ENCODE measurements around the gene C5orf58. TPM values are rescaled to one million over a fixed set of nuclear protein-coding genes. Genes with fewer than 3 reads are reported as not detected.
A peak's percentile ranks its signal among the peaks of the same experiment; 100 is the strongest.

C5orf58 gene
- total RNA-seq, 2 experiments from 2014 or later: not detected

GRCh38 chr5:170266570-170267381 lies 34.0 kb downstream of the C5orf58 start:
- Histone ChIP-seq H3K27ac (ENCODE audit: low read depth in 1 of 2, low read length in 2 of 2) (peak overlapping the region; percentile 77 to 82), H3K9me3 (ENCODE audit: control insufficient read depth in 1 of 2, insufficient read depth in 1 of 2, low read length in 2 of 2) (no peaks in the 10 kb centered on the region), H3K4me1 (ENCODE audit: insufficient read depth, low read length) (peaks cover 86% of the 10 kb centered on the region), H3K27me3 (ENCODE audit: control insufficient read depth in 1 of 2, insufficient read depth in 2 of 2, low read length in 2 of 2) (no peaks in the 10 kb centered on the region), H3K4me3 (ENCODE audit: low read length) (peak overlapping the region; percentile 8), H3K36me3 (ENCODE audit: insufficient read depth, low read length) (peaks cover 97% of the 10 kb centered on the region)
- CTCF ChIA-PET: interaction anchor here (0.7 to 4.6 kb wide), 19 partner anchors 8 to 82 kb away, joined by 3 to 32 read pairs (median 5); partner anchors contain the start of gene LCP2
- H3K36me3 Mint-ChIP-seq (ENCODE audit: low read depth): peaks cover 100% of the 10 kb centered on the region
- H3K4me3 Mint-ChIP-seq: peak overlapping the region; percentile 70
- POLR2A ChIA-PET: interaction anchor here (0.6 to 6.9 kb wide), 21 partner anchors 8 to 153 kb away, joined by 3 to 112 read pairs (median 6); partner anchors contain the start of genes C5orf58 and LCP2
- H3K27me3 Mint-ChIP-seq: no peaks in the 10 kb centered on the region
- ATAC-seq (ENCODE audit: poor library complexity): peak; percentile 39
- intact Hi-C loops (cut with DNase I, micrococcal nuclease): loop anchor here (1.0 to 5.0 kb wide), 3 partner anchors 9 to 40 kb away; no protein-coding TSS in a partner anchor
- H3K4me1 Mint-ChIP-seq (ENCODE audit: low read depth): peaks cover 94% of the 10 kb centered on the region
- peak overlapping the region; percentile 96 for H3K27ac Mint-ChIP-seq
- DNase-seq: peak in 12 of 14 experiments; percentile 35 to 80 (median 58)
- TF ChIP-seq CTCF (IDR thresholded peaks at IDR 0.05): no peak
- no peaks in the 10 kb centered on the region for H3K9me3 Mint-ChIP-seq

GRCh38 chr5:170267431-170268152 lies 34.8 kb downstream of the C5orf58 start:
- Histone ChIP-seq H3K27ac (ENCODE audit: low read depth in 1 of 2, low read length in 2 of 2) (peak overlapping the region; percentile 77 to 82), H3K4me3 (ENCODE audit: low read length) (peak overlapping the region; percentile 8), H3K27me3 (ENCODE audit: control insufficient read depth in 1 of 2, insufficient read depth in 2 of 2, low read length in 2 of 2) (no peaks in the 10 kb centered on the region), H3K4me1 (ENCODE audit: insufficient read depth, low read length) (peaks cover 84% of the 10 kb centered on the region), H3K9me3 (ENCODE audit: control insufficient read depth in 1 of 2, insufficient read depth in 1 of 2, low read length in 2 of 2) (no peaks in the 10 kb centered on the region), H3K36me3 (ENCODE audit: insufficient read depth, low read length) (peaks cover 95% of the 10 kb centered on the region)
- peak overlapping the region; percentile 96 for H3K27ac Mint-ChIP-seq
- no peaks in the 10 kb centered on the region for H3K27me3 Mint-ChIP-seq
- ATAC-seq (ENCODE audit: poor library complexity) (peak; percentile 75), DNase-seq (peak; percentile 71 to 93 (median 78))
- H3K36me3 Mint-ChIP-seq (ENCODE audit: low read depth): peaks cover 100% of the 10 kb centered on the region
- CTCF ChIA-PET: interaction anchor here (0.8 to 4.6 kb wide), 20 partner anchors 9 to 72 kb away, joined by 3 to 32 read pairs (median 4); partner anchors contain the start of gene LCP2
- H3K4me3 Mint-ChIP-seq: peak overlapping the region; percentile 70
- intact Hi-C loops (cut with DNase I, micrococcal nuclease): loop anchor here (1.0 to 5.0 kb wide), 6 partner anchors 8 to 153 kb away; no protein-coding TSS in a partner anchor
- peaks cover 93% of the 10 kb centered on the region for H3K4me1 Mint-ChIP-seq (ENCODE audit: low read depth)
- TF ChIP-seq CTCF (IDR thresholded peaks at IDR 0.05): peak; percentile 91
- POLR2A ChIA-PET: interaction anchor here (0.7 to 6.9 kb wide), 14 partner anchors 7 to 71 kb away, joined by 3 to 112 read pairs (median 11); partner anchors contain the start of gene LCP2
- no peaks in the 10 kb centered on the region for H3K9me3 Mint-ChIP-seq

- Histone ChIP-seq H3K4me3 (ENCODE audit: low read length) (no peak overlapping the region), H3K27me3 (ENCODE audit: control insufficient read depth in 1 of 2, insufficient read depth in 2 of 2, low read length in 2 of 2) (no peaks in the 10 kb centered on the region), H3K9me3 (ENCODE audit: control insufficient read depth in 1 of 2, insufficient read depth in 1 of 2, low read length in 2 of 2) (no peaks in the 10 kb centered on the region), H3K36me3 (ENCODE audit: insufficient read depth, low read length) (peaks cover 95% of the 10 kb centered on the region), H3K27ac (ENCODE audit: low read depth in 1 of 2, low read length in 2 of 2) (peak overlapping the region; percentile 77 to 82), H3K4me1 (ENCODE audit: insufficient read depth, low read length) (peaks cover 86% of the 10 kb centered on the region)
- Mint-ChIP-seq H3K4me1 (ENCODE audit: low read depth) (peaks cover 93% of the 10 kb centered on the region), H3K9me3 (no peaks in the 10 kb centered on the region), H3K27me3 (no peaks in the 10 kb centered on the region), H3K27ac (peak overlapping the region; percentile 96), H3K4me3 (peak overlapping the region; percentile 70), H3K36me3 (ENCODE audit: low read depth) (peaks cover 100% of the 10 kb centered on the region)
- ChIA-PET POLR2A (interaction anchor here (0.7 to 6.9 kb wide), 11 partner anchors 11 to 71 kb away, joined by 3 to 112 read pairs (median 6); partner anchors contain the start of gene LCP2), CTCF (interaction anchor here (0.9 to 4.6 kb wide), 15 partner anchors 9 to 79 kb away, joined by 3 to 32 read pairs (median 4); partner anchors contain the start of gene LCP2)
- ATAC-seq (ENCODE audit: poor library complexity): no peak
- no peak for DNase-seq
- peak; percentile 53 for TF ChIP-seq CTCF (IDR thresholded peaks at IDR 0.05)
- intact Hi-C loops (cut with DNase I, micrococcal nuclease): loop anchor here (1.0 to 5.0 kb wide), 5 partner anchors 10 to 153 kb away; no protein-coding TSS in a partner anchor
Measured at GRCh38 chr5:170268153-170268689, 35.4 kb downstream of the C5orf58 start.

All from CD4-positive, alpha-beta T cell (primary cell).